ENCODE data around the gene MINDY4B. TPM values are rescaled to one million over a fixed set of nuclear protein-coding genes. Genes with fewer than 3 reads are reported as not detected.

The MINDY4B gene
- total and polyA plus RNA-seq, 2 of the 4 experiments (the other 2 are of a cell fraction) = not detected

DNA sequence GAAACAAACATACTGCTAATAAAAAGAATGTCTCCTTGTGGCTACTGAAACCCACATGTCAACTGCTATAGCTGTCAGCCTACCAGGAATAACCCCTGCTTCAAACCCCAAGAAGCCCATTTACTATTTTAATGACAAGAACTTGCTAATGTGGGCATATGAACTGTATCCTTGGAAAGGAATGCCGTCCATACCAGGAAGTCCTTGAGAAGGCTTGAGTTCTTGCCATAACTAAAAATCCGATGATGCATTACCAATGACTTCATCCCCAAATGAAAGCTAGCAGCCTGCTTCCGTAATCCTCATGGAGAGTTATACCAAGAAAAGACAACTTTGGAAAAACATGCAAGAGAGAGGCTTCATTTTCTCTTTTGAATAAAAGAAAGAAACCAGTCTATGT lies 34.8 kb downstream of the MINDY4B start:
- POLR2A ChIA-PET (ENCODE audit: unreplicated experiment) = no interaction called here
- H2AFZ ChIP-seq (replicated peaks; ENCODE audit: low read length, poor library complexity) = no peak overlapping the region
- dilution Hi-C loops (cut with HindIII; ENCODE audit: low sequenced_read_pairs, unreplicated experiment) = no loop called here

More for the DNA sequence above, 34.8 kb downstream of the MINDY4B start:
- H3K23ac ChIP-seq (ENCODE audit: low read depth, low read length) = no peak overlapping the region
- H3K4ac ChIP-seq (ENCODE audit: low read depth, low read length) = no peak overlapping the region
- no peak overlapping the region for H3K14ac ChIP-seq (replicated peaks; ENCODE audit: low read depth, low read length)
- H2AK9ac ChIP-seq (replicated peaks; ENCODE audit: low read depth, low read length, poor library complexity) = no peak overlapping the region
- H4K91ac ChIP-seq (ENCODE audit: insufficient read depth, low read depth, low read length) = no peak overlapping the region
- H2BK120ac ChIP-seq (ENCODE audit: low read depth, low read length) = no peak overlapping the region
- no peak overlapping the region for H3K9ac ChIP-seq (ENCODE audit: low read depth, low read length)
- DNase-seq (peak; percentile 52), ATAC-seq (ENCODE audit: low read depth) (peak; percentile 54)
- H3K27ac ChIP-seq (ENCODE audit: insufficient read depth, low read length) = no peak overlapping the region
- H3K9me3 ChIP-seq (ENCODE audit: control insufficient read depth, insufficient read depth, low read length) = no peaks in the 10 kb centered on the region
- CTCF ChIA-PET = no interaction called here
- intact Hi-C loops (cut with micrococcal nuclease) = no loop called here
- no peak overlapping the region for H2AK5ac ChIP-seq (ENCODE audit: low read depth, low read length)
- no peak overlapping the region for H2BK15ac ChIP-seq (ENCODE audit: low read depth, low read length)
- TF ChIP-seq, protein P1, sequence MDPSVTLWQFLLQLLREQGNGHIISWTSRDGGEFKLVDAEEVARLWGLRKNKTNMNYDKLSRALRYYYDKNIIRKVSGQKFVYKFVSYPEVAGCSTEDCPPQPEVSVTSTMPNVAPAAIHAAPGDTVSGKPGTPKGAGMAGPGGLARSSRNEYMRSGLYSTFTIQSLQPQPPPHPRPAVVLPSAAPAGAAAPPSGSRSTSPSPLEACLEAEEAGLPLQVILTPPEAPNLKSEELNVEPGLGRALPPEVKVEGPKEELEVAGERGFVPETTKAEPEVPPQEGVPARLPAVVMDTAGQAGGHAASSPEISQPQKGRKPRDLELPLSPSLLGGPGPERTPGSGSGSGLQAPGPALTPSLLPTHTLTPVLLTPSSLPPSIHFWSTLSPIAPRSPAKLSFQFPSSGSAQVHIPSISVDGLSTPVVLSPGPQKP (IDR thresholded peaks at IDR 0.05; ENCODE audit: borderline replicate concordance, low read depth, low read length) = no peak
- TF ChIP-seq CEBPB (IDR thresholded peaks at IDR 0.05; ENCODE audit: low read depth, low read length) (no peak), MAFK (IDR thresholded peaks at IDR 0.05; ENCODE audit: low read depth, low read length) (no peak), BHLHE40 (IDR thresholded peaks at IDR 0.05; ENCODE audit: low read depth, low read length) (no peak), MAZ (IDR thresholded peaks at IDR 0.05; ENCODE audit: borderline replicate concordance, low read depth, low read length) (no peak), RAD21 (IDR thresholded peaks at IDR 0.05; ENCODE audit: low read length) (no peak), SMC3 (IDR thresholded peaks at IDR 0.05; ENCODE audit: low read depth, low read length) (no peak), RFX5 (IDR thresholded peaks at IDR 0.05; ENCODE audit: low read depth, low read length) (no peak), CHD1 (IDR thresholded peaks at IDR 0.05; ENCODE audit: low read depth, low read length) (no peak)
- TF ChIP-seq, protein P2, sequence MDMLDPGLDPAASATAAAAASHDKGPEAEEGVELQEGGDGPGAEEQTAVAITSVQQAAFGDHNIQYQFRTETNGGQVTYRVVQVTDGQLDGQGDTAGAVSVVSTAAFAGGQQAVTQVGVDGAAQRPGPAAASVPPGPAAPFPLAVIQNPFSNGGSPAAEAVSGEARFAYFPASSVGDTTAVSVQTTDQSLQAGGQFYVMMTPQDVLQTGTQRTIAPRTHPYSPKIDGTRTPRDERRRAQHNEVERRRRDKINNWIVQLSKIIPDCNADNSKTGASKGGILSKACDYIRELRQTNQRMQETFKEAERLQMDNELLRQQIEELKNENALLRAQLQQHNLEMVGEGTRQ (IDR thresholded peaks at IDR 0.05; ENCODE audit: low read depth, low read length) = no peak
- H3K4me3 ChIP-seq (ENCODE audit: insufficient read depth, low read depth, low read length) = no peak overlapping the region
- H4K8ac ChIP-seq (ENCODE audit: low read depth in 2 of 2, low read length in 2 of 2) = no peak overlapping the region
- WGBS, 2 experiments (ENCODE audit: extremely low coverage in 2 of 2, insufficient read length in 1 of 2) = no CpG with 5 or more reads among the region's 3 CpGs
- no peak overlapping the region for H3K18ac ChIP-seq (ENCODE audit: low read depth, low read length)
- H3K4me2 ChIP-seq (ENCODE audit: low read depth, low read length) = peak overlapping the region; percentile 5; the same call in 1 of the 2 replicates
- no peak overlapping the region for H4K5ac ChIP-seq (ENCODE audit: low read depth, low read length)
- no peak overlapping the region for H2BK20ac ChIP-seq (ENCODE audit: low read depth, low read length)
- H3K4me1 ChIP-seq (ENCODE audit: control insufficient read depth, insufficient read depth, low read length) = no peaks in the 10 kb centered on the region; the same call in 1 of the 2 replicates
- in situ Hi-C loops (cut with MboI; ENCODE audit: low sequenced_read_pairs) = no loop called here
- no peaks in the 10 kb centered on the region for H4K20me1 ChIP-seq (ENCODE audit: insufficient read depth, low read length)
- no peak overlapping the region for H2BK5ac ChIP-seq (ENCODE audit: low read depth, low read length, poor library complexity, severe bottlenecking)
- no peaks in the 10 kb centered on the region for H3K9me1 ChIP-seq (ENCODE audit: insufficient read depth, low read length)
- H3K79me1 ChIP-seq (ENCODE audit: low read depth in 1 of 2, low read length in 2 of 2) = no peaks in the 10 kb centered on the region
- BruUV-seq (replicated peaks) = no TSS peak
- no peak overlapping the region for H3K56ac ChIP-seq (ENCODE audit: extremely low read depth, insufficient read depth, low read length)
- H3K36me3 ChIP-seq (ENCODE audit: control insufficient read depth, insufficient read depth, low read length) = no peaks in the 10 kb centered on the region
- no peaks in the 10 kb centered on the region; the same call in 1 of the 2 replicates for H3K27me3 ChIP-seq (ENCODE audit: control insufficient read depth, insufficient read depth, low read length)
